Stimulated activated CD4-positive, alpha-beta T cell treated with anti-CD3 and anti-CD28 coated beads, Interleukin-1b, Interleukin-23, amount 100 ng/mL, for 48 hours (primary cell): ENCODE results near the gene ENOX2.

Experiments used
- DNase-seq: peaks from one replicate; pipeline ENCODE4 v3.0.0-alpha.2; 2020

ENOX2 gene

DNA sequence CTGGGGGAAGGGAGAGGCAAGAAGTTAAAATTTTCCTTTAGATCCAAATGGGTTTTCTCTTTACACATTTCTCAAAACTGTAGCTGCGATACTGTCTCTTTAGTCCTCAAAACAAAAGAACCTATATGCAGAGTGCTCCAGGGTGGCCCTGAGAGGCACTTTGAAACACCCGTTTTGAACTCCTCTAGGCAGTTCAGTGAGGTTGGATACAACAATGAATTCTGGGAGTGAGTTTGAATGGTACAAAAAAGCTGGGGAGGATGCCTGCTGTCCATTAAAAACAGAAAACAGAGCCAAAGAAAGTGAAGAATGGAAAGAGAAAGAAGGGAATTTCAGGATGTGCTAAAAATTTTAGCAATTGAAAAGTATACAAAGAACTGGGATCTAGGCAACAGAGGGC, 23.1 kb downstream of the ENOX2 start:
- no peak for DNase-seq

GRCh38 chrX:130878350-130879341, 24.4 kb downstream of the ENOX2 start:
- DNase-seq: no peak

- DNase-seq: no peak
These were observed 25.1 kb downstream of the ENOX2 start for GRCh38 chrX:130877892-130878341.

- no peak for DNase-seq
These were observed 26.8 kb downstream of the ENOX2 start for GRCh38 chrX:130876226-130876625.

DNA sequence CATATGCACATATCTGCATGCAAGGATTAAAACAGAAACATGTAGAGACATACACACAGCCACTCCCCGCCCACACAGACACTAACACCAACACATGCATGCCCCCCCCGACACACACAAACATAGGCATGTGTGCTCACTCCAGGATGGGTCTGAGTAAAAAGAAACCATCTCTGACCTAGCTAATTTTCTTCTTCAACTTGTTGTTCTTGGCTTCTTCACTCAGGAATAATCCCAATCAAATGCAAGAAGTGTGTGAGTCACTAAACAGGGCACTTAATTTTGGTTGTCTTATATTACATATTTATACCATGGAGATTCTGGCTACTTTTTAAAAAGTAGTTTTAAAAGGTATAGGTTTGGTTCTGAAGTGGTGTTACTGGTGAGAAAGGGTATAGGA, 28.3 kb downstream of the ENOX2 start:
- DNase-seq: no peak

DNA sequence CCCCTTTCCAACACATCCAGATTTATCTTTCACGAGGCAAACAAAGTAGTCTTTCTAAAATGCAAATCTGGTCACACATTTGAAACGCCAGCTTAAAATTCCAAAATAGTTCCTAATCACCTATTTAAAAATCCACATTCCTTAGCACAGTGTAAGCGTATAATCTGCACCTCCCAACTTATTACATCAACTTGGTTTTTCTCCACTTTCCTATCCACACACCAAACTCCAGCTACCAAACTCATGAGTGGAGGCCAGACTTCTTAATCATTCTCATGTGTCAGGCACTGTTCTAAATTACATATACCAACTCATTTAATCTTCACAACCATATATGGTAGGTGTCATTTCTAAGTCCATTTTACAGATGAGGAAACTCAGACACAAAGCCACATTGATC, 33.8 kb downstream of the ENOX2 start:
- DNase-seq: no peak

- peak; percentile 1 for DNase-seq
These were observed 41.5 kb downstream of the ENOX2 start for GRCh38 chrX:130861462-130861861.

- DNase-seq: no peak
These were observed 45.8 kb downstream of the ENOX2 start for GRCh38 chrX:130857207-130857606.

DNA sequence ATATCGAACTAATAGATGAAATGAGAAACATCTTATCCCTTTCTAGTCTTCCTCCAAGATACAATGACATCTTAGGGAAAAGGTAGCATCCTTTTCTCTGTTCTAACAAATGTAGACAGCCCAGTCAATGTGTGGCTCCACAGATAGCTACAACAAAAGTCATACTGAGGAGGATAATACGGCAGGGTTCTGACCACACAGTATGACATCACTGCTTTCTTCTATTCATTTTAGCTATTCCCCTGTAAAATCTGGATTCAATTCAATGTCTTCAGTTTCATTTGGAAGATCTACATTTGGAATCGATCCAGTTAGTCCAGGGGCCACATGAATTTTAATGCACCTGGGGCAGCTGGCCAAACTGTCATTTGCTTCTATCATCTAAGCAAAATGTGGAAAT, 51.4 kb downstream of the ENOX2 start:
- no peak for DNase-seq

DNA sequence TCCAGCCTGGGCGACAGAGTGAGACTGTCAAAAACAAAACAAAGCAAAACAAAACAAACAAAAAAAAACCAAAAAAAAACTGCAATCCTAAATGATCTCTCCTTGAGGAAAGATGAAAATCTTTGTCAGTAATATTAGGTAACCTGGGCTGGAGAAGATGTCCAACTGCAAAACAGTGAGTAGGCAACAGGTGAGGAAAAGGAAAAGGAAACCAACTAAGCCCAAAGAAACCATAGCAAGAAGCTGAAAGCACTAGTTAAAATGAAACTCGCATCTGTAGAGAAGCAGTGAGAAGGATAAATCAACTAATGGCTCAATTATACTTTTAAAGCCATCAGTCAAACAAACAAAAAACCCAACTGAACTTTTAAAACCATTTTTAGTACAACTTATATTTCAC, 54.2 kb downstream of the ENOX2 start:
- no peak for DNase-seq

DNA sequence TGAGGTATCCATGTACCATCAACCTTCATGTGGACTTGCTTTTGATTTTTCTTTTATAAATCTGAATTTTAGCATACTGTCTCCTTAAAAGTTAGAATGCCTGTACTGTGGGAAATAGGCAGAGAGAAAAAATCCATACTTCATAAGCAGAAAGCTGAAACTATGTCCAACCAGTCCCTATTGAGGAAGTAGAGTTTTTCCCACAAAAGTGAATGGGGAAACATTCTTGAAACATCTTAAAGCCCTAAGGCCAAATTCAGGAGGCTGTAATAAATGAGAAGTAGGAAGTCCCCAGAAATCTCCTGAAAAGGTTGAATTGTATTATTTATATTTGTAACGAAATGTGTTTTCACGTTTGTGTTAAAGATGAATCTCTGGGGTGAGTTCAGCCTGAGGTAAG, 56.3 kb downstream of the ENOX2 start:
- no peak for DNase-seq

- DNase-seq: no peak
These were observed 61.2 kb downstream of the ENOX2 start for GRCh38 chrX:130841776-130842175.

DNA sequence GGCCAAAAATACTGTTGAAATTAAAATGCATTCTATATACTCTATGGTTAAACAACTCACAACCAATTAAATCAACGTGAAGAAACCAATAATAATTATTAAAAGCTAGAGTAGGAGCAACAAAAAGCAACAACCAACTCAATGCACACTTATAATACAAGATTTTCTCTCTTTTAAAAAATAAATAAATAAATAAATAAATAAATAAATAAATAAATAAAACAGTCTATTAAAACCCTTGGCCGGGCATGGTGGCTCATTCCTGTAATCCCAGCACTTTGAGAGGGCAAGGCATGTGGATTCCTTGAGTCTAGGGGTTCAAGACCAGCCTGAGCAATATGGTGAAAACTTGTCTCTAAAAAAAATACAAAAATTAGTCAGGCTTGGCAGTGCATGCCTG, 62.7 kb downstream of the ENOX2 start:
- DNase-seq: no peak

DNA sequence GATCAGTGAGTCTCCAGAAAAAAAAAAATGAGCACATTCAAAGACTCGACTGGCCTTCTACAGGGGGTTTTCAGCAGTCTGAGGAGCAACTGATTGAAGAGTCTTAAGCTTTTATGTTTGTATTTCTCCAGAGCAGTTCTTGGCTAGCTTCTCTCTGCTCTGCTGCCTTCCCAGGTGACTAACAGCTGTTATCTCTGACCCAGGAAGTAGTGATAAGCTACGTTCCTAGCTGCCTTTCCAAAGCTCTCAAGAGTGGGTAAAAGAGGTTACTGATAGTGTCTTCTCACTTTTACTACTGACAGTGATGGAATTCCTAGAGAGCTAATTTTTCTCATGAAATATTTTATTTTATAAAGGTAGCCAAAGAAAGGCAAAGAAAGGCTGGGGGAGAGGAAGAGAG, 66.6 kb downstream of the ENOX2 start:
- DNase-seq: no peak

DNA sequence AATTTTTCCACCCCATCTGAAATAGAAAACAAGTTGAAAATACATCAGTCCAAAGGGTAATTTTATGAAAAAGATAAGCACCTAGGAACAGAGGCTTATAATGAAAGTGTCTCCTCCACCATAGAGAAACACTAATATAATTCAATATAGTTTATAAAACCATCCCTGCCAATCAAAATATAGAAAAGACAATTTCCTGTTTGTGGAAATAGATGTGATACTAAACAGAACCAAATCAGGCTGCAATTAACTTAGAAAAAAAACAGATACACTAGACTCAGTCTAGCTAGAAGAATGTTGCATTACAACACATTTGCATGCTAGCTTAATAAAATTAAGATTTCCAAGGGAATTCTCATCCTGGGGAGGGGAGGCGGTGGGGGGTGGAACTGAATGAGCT, 68.2 kb downstream of the ENOX2 start:
- no peak for DNase-seq

GRCh38 chrX:130834149-130834548, 68.9 kb downstream of the ENOX2 start:
- DNase-seq: no peak

DNA sequence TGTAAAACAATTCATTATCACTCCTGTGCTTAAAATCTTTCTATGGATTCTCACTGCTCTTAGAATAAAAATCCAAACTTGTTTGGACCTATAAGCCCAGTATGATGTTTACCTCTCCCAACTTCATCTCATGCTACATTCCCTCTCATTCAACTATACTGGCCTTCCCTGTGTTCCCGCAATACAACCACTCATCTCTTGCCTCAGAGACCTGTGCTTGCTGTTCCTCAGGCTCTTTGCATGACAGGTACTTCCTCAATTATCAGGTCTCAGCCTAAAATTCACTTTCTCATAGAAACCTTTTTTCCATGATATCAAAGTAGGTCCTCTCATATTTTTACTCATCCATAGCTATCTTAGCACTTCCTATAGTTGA, 71.7 kb downstream of the ENOX2 start:
- no peak for DNase-seq

GRCh38 chrX:130830599-130831346, 72.2 kb downstream of the ENOX2 start:
- no peak for DNase-seq

- no peak for DNase-seq
These were observed 73.2 kb downstream of the ENOX2 start for GRCh38 chrX:130829526-130830515.

DNA sequence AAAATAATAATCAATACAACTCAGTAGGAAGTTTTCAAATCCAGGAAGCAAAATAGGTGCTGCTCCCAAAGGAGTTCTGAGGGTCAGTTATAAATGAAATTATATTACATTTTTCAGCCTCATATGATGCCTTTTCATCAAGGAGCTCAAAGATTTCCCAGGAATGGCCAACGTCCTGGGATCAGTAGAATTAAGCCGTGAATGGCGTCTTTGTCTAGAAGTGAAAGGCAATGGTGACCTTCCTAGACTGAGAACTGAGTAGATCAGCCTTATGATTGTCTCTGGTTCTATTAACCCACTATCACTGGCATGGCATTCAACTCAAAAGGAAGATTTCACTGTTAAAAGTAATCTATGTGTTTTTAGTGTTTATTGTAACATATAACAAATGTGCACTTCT, 74.4 kb downstream of the ENOX2 start:
- no peak for DNase-seq

- DNase-seq: no peak
These were observed 75.4 kb downstream of the ENOX2 start for GRCh38 chrX:130827648-130828047.

DNA sequence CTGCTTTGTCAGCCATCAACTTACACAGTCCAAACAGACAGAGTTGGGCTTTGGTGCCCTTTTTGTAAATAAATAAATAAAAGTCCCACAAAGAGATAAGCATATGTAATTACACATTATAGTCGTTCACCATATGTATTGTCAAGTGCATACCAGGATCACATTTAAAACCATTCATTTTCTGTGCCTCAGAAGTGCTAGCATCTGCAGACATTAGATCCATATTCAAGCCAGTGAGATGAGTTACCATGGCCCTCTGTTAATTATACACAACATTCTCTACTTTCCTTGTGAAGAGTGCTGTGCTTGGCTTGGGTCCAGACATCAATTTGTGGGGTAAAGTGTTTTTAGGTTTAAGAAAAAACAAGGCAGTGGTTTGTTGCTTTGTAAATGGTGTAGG, 76.8 kb downstream of the ENOX2 start:
- no peak for DNase-seq

DNA sequence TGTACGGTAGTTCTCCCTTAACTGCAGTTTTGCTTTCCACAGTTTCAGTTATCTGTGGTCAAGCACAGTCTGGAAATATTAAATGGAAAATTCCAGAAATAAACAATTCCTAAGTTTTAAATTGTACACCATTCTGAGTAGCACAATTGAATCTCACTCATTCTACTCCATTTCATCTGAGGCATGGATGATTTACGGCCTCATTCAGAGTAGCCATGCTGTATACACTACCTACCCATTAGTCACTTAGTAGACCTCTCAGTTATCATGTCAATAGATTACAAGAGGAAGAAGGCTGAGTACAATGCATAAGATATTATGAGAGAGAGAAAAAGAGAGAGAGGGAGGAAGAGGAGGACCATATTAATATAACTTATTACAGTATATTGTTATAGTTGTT, 77.5 kb downstream of the ENOX2 start:
- DNase-seq: no peak
